MCF 10A (cell line): ENCODE results near the gene PRELP. TPM values are rescaled to one million over a fixed set of nuclear protein-coding genes. Genes with fewer than 3 reads are reported as not detected.

Experiments used
- BruUV-seq: library from RNA; stranded (reverse); fragments of 400-500 nt; replicated peaks from 2 replicates; lab custom pipeline; 2021; lab: Mats Ljungman, UMichigan
- CTCF ChIA-PET: fragments of 300-600 bp; sonication (Branson Sonifier 250); formaldehyde crosslinking; extraction: SDS; loops from one replicate; lab custom pipeline; 2021; ENCODE audit warnings: antibody characterized with exemption, inconsistent platforms; lab: Yijun Ruan, JAX
- POLR2A ChIA-PET: fragments of 300-600, 350-650 bp; sonication (Branson Sonifier 250); formaldehyde crosslinking; extraction: SDS; loops from one replicate; lab custom pipeline; 2020; ENCODE audit warnings: antibody characterized with exemption, inconsistent platforms; lab: Yijun Ruan, JAX
- DNase-seq: peaks from one replicate; pipeline ENCODE4 v3.0.0-alpha.2; 2018; ENCODE audit not compliant: unreplicated experiment
- H3K27ac Mint-ChIP-seq: one replicate; pipeline ENCODE4 v1.8.0; 2022; ENCODE audit warnings: mild to moderate bottlenecking, low read depth, mixed read lengths; ENCODE audit not compliant: unreplicated experiment
- H3K27me3 Mint-ChIP-seq: one replicate; pipeline ENCODE4 v1.8.0; 2022; ENCODE audit warnings: mixed read lengths; ENCODE audit not compliant: insufficient read depth, unreplicated experiment
- H3K36me3 Mint-ChIP-seq: one replicate; pipeline ENCODE4 v1.8.0; 2022; ENCODE audit warnings: mild to moderate bottlenecking, moderate library complexity, mixed read lengths; ENCODE audit not compliant: insufficient read depth, unreplicated experiment
- H3K4me1 Mint-ChIP-seq: one replicate; pipeline ENCODE4 v1.8.0; 2022; ENCODE audit warnings: mixed read lengths; ENCODE audit not compliant: insufficient read depth, unreplicated experiment
- H3K4me3 Mint-ChIP-seq: one replicate; pipeline ENCODE4 v1.8.0; 2022; ENCODE audit warnings: mild to moderate bottlenecking, moderate library complexity, mixed read lengths; ENCODE audit not compliant: unreplicated experiment
- H3K9me3 Mint-ChIP-seq: one replicate; pipeline ENCODE4 v1.8.0; 2022; ENCODE audit warnings: mixed read lengths; ENCODE audit not compliant: unreplicated experiment
- intact Hi-C: fragments of 100-400 bp; cut with micrococcal nuclease; formaldehyde crosslinking; loops from 2 replicates; pipeline ENCODE4 v1.14.1; 2022
- total RNA-seq: library from RNA; stranded (reverse); gene quantifications from 2 replicates; pipeline ENCODE4 v1.2.3, GENCODE V29; 2022
- TF ChIP-seq, protein P1 (sequence below): fragments of 200-600 bp; IDR thresholded peaks from one replicate; pipeline ENCODE4 v1.8.0; 2022; ENCODE audit warnings: antibody characterized with exemption, mild to moderate bottlenecking; ENCODE audit not compliant: unreplicated experiment

Gene PRELP
- total RNA-seq, 1 experiment from 2014 or later, result not detected

DNA sequence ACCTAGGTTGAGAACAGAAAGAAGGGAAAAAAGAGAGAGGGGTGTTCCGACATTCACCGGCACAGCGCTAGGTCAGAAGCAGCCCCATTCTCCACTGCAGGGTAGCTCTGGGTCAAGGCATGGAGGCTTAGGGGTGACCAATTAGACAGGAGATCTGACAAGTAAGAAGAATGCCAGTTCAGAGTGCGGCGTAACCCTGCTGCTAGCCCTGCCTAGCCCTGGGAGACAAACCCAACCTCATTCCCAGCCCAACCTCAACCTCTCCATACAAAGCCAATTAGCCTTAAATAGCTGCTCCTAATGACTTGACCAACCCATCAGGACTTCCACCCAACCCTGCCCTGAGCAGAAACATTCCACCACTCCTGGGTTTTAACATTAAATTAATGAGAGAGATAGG lies 3.4 kb downstream of the PRELP start:
- intact Hi-C loops, result no loop called here
- H3K36me3 Mint-ChIP-seq, result no peaks in the 10 kb centered on the region
- ChIA-PET CTCF (interaction anchor here (0.6 to 38.6 kb wide), 10 partner anchors 9 to 650 kb away, joined by 3 to 981 read pairs (median 6); no protein-coding TSS in a partner anchor), POLR2A (interaction anchor here (0.8 kb wide), 1 partner anchor 152 kb away, joined by 7 read pairs; no protein-coding TSS in a partner anchor)
- BruUV-seq, result no TSS peak
- DNase-seq, result no peak
- H3K27me3 Mint-ChIP-seq, result peaks cover 33% of the 10 kb centered on the region
- no peak overlapping the region for H3K27ac Mint-ChIP-seq
- H3K4me1 Mint-ChIP-seq, result peaks cover 20% of the 10 kb centered on the region
- no peaks in the 10 kb centered on the region for H3K9me3 Mint-ChIP-seq
- H3K4me3 Mint-ChIP-seq, result no peak overlapping the region
- TF ChIP-seq, protein P1, sequence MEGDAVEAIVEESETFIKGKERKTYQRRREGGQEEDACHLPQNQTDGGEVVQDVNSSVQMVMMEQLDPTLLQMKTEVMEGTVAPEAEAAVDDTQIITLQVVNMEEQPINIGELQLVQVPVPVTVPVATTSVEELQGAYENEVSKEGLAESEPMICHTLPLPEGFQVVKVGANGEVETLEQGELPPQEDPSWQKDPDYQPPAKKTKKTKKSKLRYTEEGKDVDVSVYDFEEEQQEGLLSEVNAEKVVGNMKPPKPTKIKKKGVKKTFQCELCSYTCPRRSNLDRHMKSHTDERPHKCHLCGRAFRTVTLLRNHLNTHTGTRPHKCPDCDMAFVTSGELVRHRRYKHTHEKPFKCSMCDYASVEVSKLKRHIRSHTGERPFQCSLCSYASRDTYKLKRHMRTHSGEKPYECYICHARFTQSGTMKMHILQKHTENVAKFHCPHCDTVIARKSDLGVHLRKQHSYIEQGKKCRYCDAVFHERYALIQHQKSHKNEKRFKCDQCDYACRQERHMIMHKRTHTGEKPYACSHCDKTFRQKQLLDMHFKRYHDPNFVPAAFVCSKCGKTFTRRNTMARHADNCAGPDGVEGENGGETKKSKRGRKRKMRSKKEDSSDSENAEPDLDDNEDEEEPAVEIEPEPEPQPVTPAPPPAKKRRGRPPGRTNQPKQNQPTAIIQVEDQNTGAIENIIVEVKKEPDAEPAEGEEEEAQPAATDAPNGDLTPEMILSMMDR, result no peak

DNA sequence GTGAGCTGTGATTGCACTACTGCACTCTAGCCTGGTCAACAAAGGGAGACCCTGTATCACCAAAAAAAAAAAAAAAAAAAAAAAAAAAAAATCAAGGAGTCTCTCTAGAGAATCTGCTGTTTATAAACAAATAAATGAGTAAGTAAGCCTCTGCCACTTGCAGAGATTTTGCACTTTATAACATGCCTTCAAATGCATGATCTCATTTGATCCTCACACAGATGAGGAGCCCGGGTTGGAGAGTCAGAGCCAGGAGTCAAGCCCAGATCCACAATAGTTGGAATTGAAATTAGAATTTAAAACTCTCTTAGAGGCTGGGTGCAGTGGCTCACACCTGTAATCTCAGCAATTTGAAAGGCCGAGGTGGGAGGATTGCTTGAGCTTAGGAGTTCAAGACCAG lies 4.0 kb downstream of the PRELP start:
- DNase-seq, result no peak
- TF ChIP-seq, protein P1, result no peak
- BruUV-seq, result no TSS peak
- H3K4me3 Mint-ChIP-seq, result no peak overlapping the region
- no peaks in the 10 kb centered on the region for H3K9me3 Mint-ChIP-seq
- ChIA-PET CTCF (interaction anchor here (0.6 to 38.6 kb wide), 11 partner anchors 9 to 244 kb away, joined by 3 to 981 read pairs (median 6); no protein-coding TSS in a partner anchor), POLR2A (interaction anchor here (0.8 to 1.4 kb wide), 3 partner anchors 147 to 173 kb away, joined by 5 to 7 read pairs (median 6); no protein-coding TSS in a partner anchor)
- H3K36me3 Mint-ChIP-seq, result no peaks in the 10 kb centered on the region
- intact Hi-C loops, result loop anchor here (2.0 kb wide), 1 partner anchor 17 kb away; no protein-coding TSS in a partner anchor
- H3K27me3 Mint-ChIP-seq, result peaks cover 27% of the 10 kb centered on the region
- no peak overlapping the region for H3K27ac Mint-ChIP-seq
- H3K4me1 Mint-ChIP-seq, result peaks cover 20% of the 10 kb centered on the region

DNA sequence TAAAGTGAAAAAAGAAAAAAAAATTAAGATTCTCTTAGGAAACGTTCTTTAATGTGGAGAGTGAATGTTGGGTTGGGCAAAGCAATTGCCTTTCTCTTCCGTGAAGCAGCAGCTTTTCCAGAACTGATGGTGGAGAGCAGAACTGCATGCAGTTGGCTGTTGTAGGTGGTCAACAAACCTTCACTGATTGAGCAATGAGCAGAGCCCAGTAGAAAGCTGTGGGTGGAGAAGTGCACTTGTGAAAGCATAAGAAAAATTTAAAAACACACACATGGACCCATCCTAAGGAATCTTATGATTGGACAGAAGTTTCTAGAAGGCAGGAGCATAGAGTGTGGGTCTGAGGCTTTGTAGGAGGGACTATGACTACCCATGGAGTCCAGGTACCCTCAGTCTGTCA lies 4.5 kb downstream of the PRELP start:
- Mint-ChIP-seq H3K4me3 (no peak overlapping the region), H3K36me3 (no peaks in the 10 kb centered on the region), H3K27me3 (peaks cover 26% of the 10 kb centered on the region), H3K9me3 (no peaks in the 10 kb centered on the region), H3K27ac (no peak overlapping the region), H3K4me1 (peaks cover 20% of the 10 kb centered on the region)
- BruUV-seq, result no TSS peak
- intact Hi-C loops, result loop anchor here (2.0 kb wide), 1 partner anchor 17 kb away; no protein-coding TSS in a partner anchor
- DNase-seq, result peak; percentile 26
- TF ChIP-seq, protein P1, result no peak
- POLR2A ChIA-PET, result interaction anchor here (0.6 to 1.8 kb wide), 7 partner anchors 121 to 684 kb away, joined by 3 to 8 read pairs (median 4); no protein-coding TSS in a partner anchor
- CTCF ChIA-PET, result interaction anchor here (0.6 to 38.6 kb wide), 13 partner anchors 8 to 263 kb away, joined by 3 to 981 read pairs (median 3); no protein-coding TSS in a partner anchor

DNA sequence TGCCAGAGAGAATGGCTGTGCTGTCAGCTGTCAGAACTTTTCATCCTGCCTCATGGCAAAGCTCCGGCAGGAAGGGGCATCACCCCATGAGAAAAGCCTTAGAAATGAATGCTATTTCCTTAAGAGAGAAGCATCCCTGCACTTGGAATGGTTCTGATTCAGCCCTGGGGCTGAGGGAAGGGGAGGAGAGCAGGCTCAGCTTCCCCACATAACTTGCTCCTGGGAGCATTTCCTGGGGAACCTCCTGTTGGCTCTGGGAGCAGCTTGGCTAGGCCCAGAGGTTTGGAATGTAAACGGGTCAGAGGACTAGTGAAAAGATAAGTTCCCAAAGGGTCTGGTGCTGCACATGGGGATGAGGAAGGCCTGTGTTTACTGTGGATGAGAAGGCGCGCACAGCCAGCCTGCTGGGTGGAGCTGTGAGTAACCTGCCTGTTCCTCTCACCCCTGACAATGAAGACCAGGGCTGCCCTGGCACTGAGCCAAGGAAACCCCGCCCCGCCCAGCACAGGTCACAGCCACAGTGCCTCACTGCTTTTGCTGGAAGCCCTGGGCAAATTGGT lies 5.0 kb downstream of the PRELP start:
- peaks cover 20% of the 10 kb centered on the region for H3K4me1 Mint-ChIP-seq
- no peak overlapping the region for H3K4me3 Mint-ChIP-seq
- no TSS peak for BruUV-seq
- H3K27me3 Mint-ChIP-seq, result peaks cover 21% of the 10 kb centered on the region
- intact Hi-C loops, result loop anchor here (2.0 kb wide), 1 partner anchor 18 kb away; no protein-coding TSS in a partner anchor
- H3K9me3 Mint-ChIP-seq, result no peaks in the 10 kb centered on the region
- peak; percentile 92 for DNase-seq
- TF ChIP-seq, protein P1, result no peak
- ChIA-PET POLR2A (interaction anchor here (0.6 to 1.8 kb wide), 8 partner anchors 17 to 683 kb away, joined by 3 to 8 read pairs (median 4); no protein-coding TSS in a partner anchor), CTCF (interaction anchor here (0.5 to 38.6 kb wide), 11 partner anchors 8 to 1206 kb away, joined by 3 to 981 read pairs (median 3); no protein-coding TSS in a partner anchor)
- no peak overlapping the region for H3K27ac Mint-ChIP-seq
- H3K36me3 Mint-ChIP-seq, result no peaks in the 10 kb centered on the region
